Upper lobe of right lung (tissue), 1 donor: ENCODE measurements around the gene UPK3A. TPM values are rescaled to one million over a fixed set of nuclear protein-coding genes. Genes with fewer than 3 reads are reported as not detected.

Experiments used
- ATAC-seq: fragments of 200-7000 bp; cut with Tn5 transposase; one replicate; pipeline ENCODE4 v1.9.1; 2020; ENCODE audit warnings: mild to moderate bottlenecking, moderate library complexity
- DNase-seq: peaks from one replicate; pipeline ENCODE4 v3.0.0-alpha.2; 2020
- H3K27ac ChIP-seq: fragments of 200-600 bp; one replicate; pipeline ENCODE4 v1.8.0; 2022
- H3K27me3 ChIP-seq: fragments of 200-600 bp; one replicate; pipeline ENCODE4 v1.8.0; 2022; ENCODE audit warnings: mild to moderate bottlenecking
- H3K36me3 ChIP-seq: fragments of 200-600 bp; one replicate; pipeline ENCODE4 v1.8.0; 2022
- H3K4me1 ChIP-seq: fragments of 200-600 bp; one replicate; pipeline ENCODE4 v1.8.0; 2022
- H3K4me3 ChIP-seq: fragments of 200-600 bp; one replicate; pipeline ENCODE4 v1.8.0; 2022; ENCODE audit warnings: mild to moderate bottlenecking
- H3K9me3 ChIP-seq: fragments of 200-600 bp; one replicate; pipeline ENCODE4 v1.8.0; 2022
- intact Hi-C: fragments of 100-400 bp; cut with DNase I; formaldehyde crosslinking; loops from one replicate; pipeline ENCODE4 v1.11.0; 2022
- total RNA-seq: library from RNA; stranded (reverse); fragmentation: NEBNext Ultra II Directional; extraction: Animal tissue kit (Norgen Biotek cat#: 25700); gene quantifications from one replicate; pipeline ENCODE4 v1.2.1, GENCODE V29; 2021
- TF ChIP-seq, protein P1 (sequence below): fragments of 200-600 bp; IDR thresholded peaks from one replicate; pipeline ENCODE4 v1.8.0; 2022; ENCODE audit warnings: antibody characterized with exemption
- donor health status: DM: no; HTN: yes; CAD: no; lungs with severe emphysema.

UPK3A gene
- total RNA-seq, 1 donor from 2014 or later, result not detected

DNA sequence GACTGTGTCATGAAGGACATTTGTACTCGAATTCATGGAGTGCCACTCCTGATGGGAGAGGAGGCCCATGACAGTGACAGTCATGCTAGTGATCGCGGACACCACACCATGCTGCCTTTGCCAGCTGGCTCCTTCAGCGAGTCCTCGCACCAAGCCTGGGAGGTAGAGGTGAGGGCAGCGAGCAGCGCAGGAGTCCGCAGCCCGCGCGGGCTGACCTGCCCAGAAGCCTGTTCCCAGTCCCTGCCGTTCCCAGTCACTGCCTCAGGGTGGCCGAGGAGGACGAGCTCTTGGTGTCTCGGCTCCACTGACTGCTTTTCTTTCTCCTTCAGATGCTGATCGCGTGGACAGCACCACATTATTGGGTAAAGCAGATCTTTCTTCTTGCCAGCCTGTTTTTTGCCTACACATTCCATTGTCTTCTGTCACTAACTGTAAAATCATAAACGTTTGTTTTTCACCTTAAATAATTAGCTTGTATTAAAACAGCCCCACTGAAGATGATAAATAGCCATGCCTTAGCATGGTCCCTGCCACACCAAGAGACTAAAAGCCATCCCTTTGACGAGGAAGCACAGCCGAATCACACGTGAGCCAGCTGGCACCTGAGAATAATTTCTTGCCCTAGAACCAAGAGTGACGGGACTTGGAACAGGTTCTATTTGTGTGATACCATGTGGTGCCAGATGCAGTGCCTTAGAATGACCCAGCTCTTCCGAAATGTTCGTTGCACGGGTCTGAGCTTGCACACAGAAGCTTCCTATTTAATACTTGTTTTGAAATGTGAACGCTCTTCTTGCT is 50.5 kb downstream of the UPK3A start:
- intact Hi-C loops, result no loop called here
- H3K4me1 ChIP-seq, result peaks cover 6% of the 10 kb centered on the region
- TF ChIP-seq, protein P1, sequence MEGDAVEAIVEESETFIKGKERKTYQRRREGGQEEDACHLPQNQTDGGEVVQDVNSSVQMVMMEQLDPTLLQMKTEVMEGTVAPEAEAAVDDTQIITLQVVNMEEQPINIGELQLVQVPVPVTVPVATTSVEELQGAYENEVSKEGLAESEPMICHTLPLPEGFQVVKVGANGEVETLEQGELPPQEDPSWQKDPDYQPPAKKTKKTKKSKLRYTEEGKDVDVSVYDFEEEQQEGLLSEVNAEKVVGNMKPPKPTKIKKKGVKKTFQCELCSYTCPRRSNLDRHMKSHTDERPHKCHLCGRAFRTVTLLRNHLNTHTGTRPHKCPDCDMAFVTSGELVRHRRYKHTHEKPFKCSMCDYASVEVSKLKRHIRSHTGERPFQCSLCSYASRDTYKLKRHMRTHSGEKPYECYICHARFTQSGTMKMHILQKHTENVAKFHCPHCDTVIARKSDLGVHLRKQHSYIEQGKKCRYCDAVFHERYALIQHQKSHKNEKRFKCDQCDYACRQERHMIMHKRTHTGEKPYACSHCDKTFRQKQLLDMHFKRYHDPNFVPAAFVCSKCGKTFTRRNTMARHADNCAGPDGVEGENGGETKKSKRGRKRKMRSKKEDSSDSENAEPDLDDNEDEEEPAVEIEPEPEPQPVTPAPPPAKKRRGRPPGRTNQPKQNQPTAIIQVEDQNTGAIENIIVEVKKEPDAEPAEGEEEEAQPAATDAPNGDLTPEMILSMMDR, result no peak
- no peak for DNase-seq
- H3K9me3 ChIP-seq, result no peaks in the 10 kb centered on the region
- no peak overlapping the region for H3K27ac ChIP-seq
- no peak overlapping the region for H3K4me3 ChIP-seq
- ATAC-seq, result no peak
- H3K27me3 ChIP-seq, result no peaks in the 10 kb centered on the region
- peaks cover 43% of the 10 kb centered on the region for H3K36me3 ChIP-seq

DNA sequence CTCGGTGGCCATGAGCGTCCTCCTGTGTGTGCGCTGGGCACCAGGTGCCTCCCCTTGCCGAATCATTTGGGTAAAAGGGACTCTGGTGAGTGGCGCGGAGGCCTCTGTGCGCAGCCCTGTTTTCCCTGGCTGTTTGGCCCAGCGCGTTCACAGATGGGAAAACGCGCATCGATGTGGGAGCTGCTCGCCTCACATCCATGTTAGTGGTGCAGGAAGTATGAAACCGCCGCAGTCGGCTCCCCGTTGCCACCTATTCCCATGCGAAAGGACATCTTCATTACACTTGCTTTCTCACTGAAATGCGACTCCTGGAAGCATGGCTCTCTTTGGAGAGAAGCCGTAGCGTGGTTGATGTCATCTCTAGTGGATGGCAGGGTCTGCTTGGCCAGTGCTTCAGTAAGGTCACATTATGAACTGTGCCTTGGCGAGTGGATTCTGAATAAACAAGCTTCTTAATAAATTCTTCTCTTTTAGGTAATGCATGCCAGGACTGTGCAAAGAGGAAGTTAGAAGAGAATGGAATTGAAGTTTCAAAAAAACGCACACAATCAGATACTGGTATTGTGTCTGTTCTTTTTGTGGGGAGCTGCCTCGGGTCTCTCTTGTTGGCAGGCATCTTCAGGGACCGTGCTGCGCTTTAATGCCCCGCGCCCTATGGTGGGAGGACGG is 51.2 kb downstream of the UPK3A start:
- Histone ChIP-seq H3K4me3 (no peak overlapping the region), H3K27ac (peak overlapping the region; percentile 68), H3K9me3 (no peaks in the 10 kb centered on the region), H3K4me1 (peaks cover 6% of the 10 kb centered on the region), H3K27me3 (no peaks in the 10 kb centered on the region), H3K36me3 (peaks cover 43% of the 10 kb centered on the region)
- no peak for DNase-seq
- ATAC-seq, result no peak
- intact Hi-C loops, result no loop called here
- TF ChIP-seq, protein P1, result no peak

DNA sequence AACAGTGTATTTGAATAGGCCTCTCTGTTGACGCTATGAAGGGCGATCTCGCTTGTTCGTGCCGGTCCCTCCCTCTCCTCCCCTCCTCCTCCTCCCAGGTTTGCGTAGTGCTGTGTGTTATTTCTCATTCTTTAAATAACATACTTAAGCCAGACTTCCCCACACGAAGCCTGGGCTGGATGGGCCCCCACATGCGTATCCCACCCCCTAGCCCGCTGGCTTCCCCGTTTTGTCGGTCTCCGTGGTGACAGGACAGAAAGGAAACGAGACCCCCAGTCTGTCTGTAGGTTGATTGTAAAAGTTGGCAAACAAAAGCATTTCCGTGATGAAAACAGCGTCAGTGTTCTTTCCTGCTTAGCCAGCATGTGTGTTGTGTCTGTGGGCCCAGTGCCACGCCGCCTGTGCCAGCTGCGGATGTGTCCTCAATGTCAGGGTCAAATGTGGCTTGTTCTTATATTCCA is 52.3 kb downstream of the UPK3A start:
- Histone ChIP-seq H3K36me3 (peaks cover 45% of the 10 kb centered on the region), H3K4me3 (no peak overlapping the region), H3K27me3 (no peaks in the 10 kb centered on the region), H3K4me1 (peaks cover 6% of the 10 kb centered on the region), H3K9me3 (no peaks in the 10 kb centered on the region), H3K27ac (peak overlapping the region; percentile 68)
- DNase-seq, result no peak
- intact Hi-C loops, result no loop called here
- TF ChIP-seq, protein P1, result no peak
- peak; percentile 57 for ATAC-seq

DNA sequence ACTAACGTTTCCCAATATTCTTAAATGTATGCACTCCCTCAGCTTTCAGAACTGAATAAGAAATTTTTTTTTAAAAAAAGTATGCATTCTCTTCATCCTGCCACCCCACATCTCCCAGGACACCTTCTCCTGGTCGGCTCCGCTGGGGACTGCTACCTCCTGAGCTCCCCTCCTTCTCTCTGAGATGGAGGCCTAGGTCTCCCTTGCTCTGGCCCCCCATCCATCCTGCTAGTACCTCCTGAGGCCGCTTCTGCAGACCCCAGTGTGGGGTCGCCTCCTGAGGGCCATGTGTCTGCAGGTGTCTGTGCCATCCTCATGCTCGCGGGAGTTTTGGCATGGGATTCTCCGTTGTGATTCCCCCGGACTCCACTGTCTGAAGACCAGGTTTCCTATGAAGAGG is 52.8 kb downstream of the UPK3A start:
- Histone ChIP-seq H3K27ac (peak overlapping the region; percentile 68), H3K9me3 (no peaks in the 10 kb centered on the region), H3K4me3 (no peak overlapping the region), H3K27me3 (no peaks in the 10 kb centered on the region), H3K4me1 (peaks cover 6% of the 10 kb centered on the region), H3K36me3 (peaks cover 43% of the 10 kb centered on the region)
- intact Hi-C loops, result no loop called here
- ATAC-seq (no peak), DNase-seq (no peak)
- TF ChIP-seq, protein P1, result no peak

DNA sequence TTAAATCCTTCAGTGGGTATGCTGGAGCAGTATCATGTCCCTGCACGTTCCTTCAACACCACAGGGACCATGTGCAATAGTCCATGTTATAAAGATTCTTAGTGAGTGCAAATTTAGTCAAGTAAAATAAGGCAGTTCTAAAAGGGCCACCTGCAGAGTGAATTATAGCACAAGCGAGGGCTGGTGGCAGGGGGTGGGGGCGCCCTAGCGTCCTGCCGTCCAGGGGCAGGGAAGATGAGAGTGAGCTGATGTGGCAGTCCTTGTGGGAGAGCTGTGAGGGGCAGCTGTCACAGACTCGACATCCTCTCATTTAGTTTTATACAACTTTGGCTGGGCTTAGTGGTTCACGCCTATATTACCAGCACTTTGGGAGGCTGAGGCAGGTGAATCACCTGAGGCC is 54.0 kb downstream of the UPK3A start:
- TF ChIP-seq, protein P1, result no peak
- no peak overlapping the region for H3K27ac ChIP-seq
- DNase-seq (no peak), ATAC-seq (no peak)
- H3K9me3 ChIP-seq, result no peaks in the 10 kb centered on the region
- H3K4me3 ChIP-seq, result no peak overlapping the region
- no peaks in the 10 kb centered on the region for H3K27me3 ChIP-seq
- H3K36me3 ChIP-seq, result peaks cover 39% of the 10 kb centered on the region
- H3K4me1 ChIP-seq, result peaks cover 6% of the 10 kb centered on the region
- intact Hi-C loops, result no loop called here
